Endothelial cell of umbilical vein (primary cell): ENCODE data around the gene ZDHHC13. TPM values are rescaled to one million over a fixed set of nuclear protein-coding genes. Genes with fewer than 3 reads are reported as not detected.
A peak's percentile ranks its signal among the peaks of the same experiment; 100 is the strongest.

ENCODE experiments used
- BruUV-seq: library from RNA; stranded (reverse); fragments of 400-500 nt; replicated peaks from 2 replicates; lab custom pipeline; 2021; lab: Mats Ljungman, UMichigan
- CTCF ChIA-PET: fragments of 300-600, 350-600 bp; sonication (Branson Sonifier 250); formaldehyde crosslinking; loops from one replicate; lab custom pipeline; 2021; ENCODE audit warnings: antibody characterized with exemption, inconsistent platforms; lab: Charles Lee
- POLR2A ChIA-PET: fragments of 300-600, 350-600 bp; sonication (Branson Sonifier 250); formaldehyde crosslinking; loops from one replicate; lab custom pipeline; 2021; ENCODE audit warnings: antibody characterized with exemption, inconsistent platforms; lab: Charles Lee
- DNase-seq: peaks from one replicate; pipeline ENCODE4 v3.0.0-alpha.2; 2011; ENCODE audit warnings: low read depth, low spot score
- FAIRE-seq: peaks from 2 replicates; lab custom pipeline; 2011; peaks lifted over from hg19 to GRCh38; lab: Jason Lieb, UNC
- H2AFZ ChIP-seq: 2 replicates; pipeline ENCODE4 v1.6.0; 2012; ENCODE audit warnings: low read depth, low read length, control low read depth, inconsistent platforms
- H3K27ac ChIP-seq: 2 replicates; pipeline ENCODE4 v1.5.1; 2011; ENCODE audit warnings: low read depth, mild to moderate bottlenecking, control low read depth, low read length, moderate library complexity; ENCODE audit not compliant: insufficient read depth
- H3K27me3 ChIP-seq, 2 experiments: 2 replicates each; pipeline versions ENCODE4 v1.6.0 to v1.6.1; 2011; ENCODE audit warnings: low read length in 2 of 2, mixed read lengths in 1 of 2; ENCODE audit not compliant: control insufficient read depth in 2 of 2, insufficient read depth in 2 of 2
- H3K36me3 ChIP-seq, 2 experiments: 2 replicates in 1 of 2; 3 replicates in 1 of 2; pipeline ENCODE4 v1.5.1; 2011; ENCODE audit warnings: low read length in 2 of 2, mild to moderate bottlenecking in 1 of 2, moderate library complexity in 1 of 2; ENCODE audit not compliant: control insufficient read depth in 2 of 2, insufficient read depth in 2 of 2; ENCODE audit errors: extremely low read depth in 1 of 2
- H3K4me1 ChIP-seq: 3 replicates; pipeline ENCODE4 v1.5.1; 2011; ENCODE audit warnings: mild to moderate bottlenecking, low read length; ENCODE audit not compliant: control insufficient read depth, insufficient read depth; ENCODE audit errors: extremely low read depth
- H3K4me2 ChIP-seq: 2 replicates; pipeline ENCODE4 v1.6.1; 2011; ENCODE audit warnings: low read length, control low read depth, mixed read lengths; ENCODE audit not compliant: insufficient read depth
- H3K4me3 ChIP-seq, 3 experiments: fragments of 200-600 bp in 1 of 3; sonication (generic), shearing (Covaris generic) in 1 of 3; replicated peaks in 1 of 3; 2 replicates each; pipeline ENCODE4 v1.5.1; 2011 to 2016; ENCODE audit warnings: control low read depth in 3 of 3, low read length in 3 of 3, mild to moderate bottlenecking in 2 of 3, inconsistent platforms in 1 of 3, low read depth in 1 of 3, moderate library complexity in 1 of 3; ENCODE audit not compliant: insufficient read depth in 1 of 3
- H3K79me2 ChIP-seq: 2 replicates; pipeline ENCODE4 v1.6.0; 2012; ENCODE audit warnings: low read length, inconsistent platforms; ENCODE audit not compliant: control insufficient read depth, insufficient read depth
- H3K9ac ChIP-seq: replicated peaks from 2 replicates; pipeline ENCODE3; 2011; ENCODE audit warnings: low read length, control low read depth; ENCODE audit not compliant: insufficient read depth; ENCODE audit errors: extremely low read depth
- H3K9me1 ChIP-seq: replicated peaks from 3 replicates; pipeline ENCODE4 v1.6.0; 2011; ENCODE audit warnings: mild to moderate bottlenecking, low read length; ENCODE audit not compliant: control insufficient read depth, insufficient read depth; ENCODE audit errors: extremely low read depth
- H3K9me3 ChIP-seq: replicated peaks from 2 replicates; pipeline ENCODE4 v1.5.1; 2012; ENCODE audit warnings: low read length, inconsistent platforms; ENCODE audit not compliant: control insufficient read depth, insufficient read depth
- H4K20me1 ChIP-seq: replicated peaks from 2 replicates; pipeline ENCODE3; 2011; ENCODE audit warnings: mild to moderate bottlenecking, low read length; ENCODE audit not compliant: control insufficient read depth, insufficient read depth; ENCODE audit errors: extremely low read depth
- CTCF ChIP-seq, 2 donors: IDR thresholded peaks; 1 replicate in 1 of 2; 2 replicates in 1 of 2; pipeline ENCODE4 v1.5.1; 2011; ENCODE audit warnings: low read length in 2 of 2, mild to moderate bottlenecking in 2 of 2, moderate library complexity in 2 of 2, control low read depth in 1 of 2, inconsistent platforms in 1 of 2, low read depth in 1 of 2; ENCODE audit not compliant: insufficient read depth in 1 of 2; ENCODE audit errors: extremely low read depth in 1 of 2
- EZH2 ChIP-seq: IDR thresholded peaks from 2 replicates; pipeline ENCODE4 v1.6.1; 2012; ENCODE audit warnings: borderline replicate concordance, low read depth, mild to moderate bottlenecking, moderate library complexity, low read length, inconsistent platforms; ENCODE audit not compliant: severe bottlenecking
- FOS ChIP-seq: IDR thresholded peaks from 2 replicates; pipeline ENCODE4 v1.6.1; 2011; ENCODE audit warnings: mild to moderate bottlenecking, low read length, moderate library complexity, borderline replicate concordance; ENCODE audit not compliant: insufficient read depth
- GATA2 ChIP-seq: IDR thresholded peaks from 2 replicates; pipeline ENCODE4 v1.7.0; 2011; ENCODE audit warnings: low read depth, mild to moderate bottlenecking, moderate library complexity, mixed read lengths, low read length; ENCODE audit not compliant: insufficient read length, insufficient read depth
- JUN ChIP-seq: IDR thresholded peaks from 2 replicates; pipeline ENCODE4 v1.6.1; 2011; ENCODE audit warnings: borderline replicate concordance, low read depth; ENCODE audit not compliant: insufficient read length, insufficient read depth
- MYC ChIP-seq: IDR thresholded peaks from one replicate; pipeline ENCODE4 v1.6.1; 2011; ENCODE audit warnings: mild to moderate bottlenecking, low read depth, low read length
- POLR2A ChIP-seq: IDR thresholded peaks from 2 replicates; pipeline ENCODE4 v1.6.1; 2012; ENCODE audit warnings: low read depth, mild to moderate bottlenecking, control low read depth, low read length
- POLR2AphosphoS5 ChIP-seq: IDR thresholded peaks from 2 replicates; pipeline ENCODE4 v1.6.1; 2012; ENCODE audit warnings: low read depth, mild to moderate bottlenecking, control low read depth, low read length, moderate library complexity; ENCODE audit not compliant: insufficient read depth
- dilution Hi-C: fragments of 300-500 bp; cut with MboI; formaldehyde crosslinking; loops from one replicate; pipeline ENCODE4 v1.15.0; 2019; ENCODE audit warnings: low sequenced_read_pairs; ENCODE audit not compliant: extremely low pct_ligation_motif_present
- intact Hi-C: fragments of 100-400 bp; cut with micrococcal nuclease; formaldehyde crosslinking; loops from one replicate; pipeline ENCODE4 v1.10.0; 2022
- polyA plus RNA-seq, 4 experiments: library from polyadenylated mRNA; depleted of rRNA in 3 of 4; stranded (reverse) in 3 of 4; unstranded in 1 of 4; fragments of >200 nt; gene quantifications; 2 replicates each; pipeline versions ENCODE4 v1.2.1 to v1.2.3, GENCODE V29; 2011 to 2012; ENCODE audit warnings: missing spikeins in 1 of 4
- total RNA-seq: library from RNA; stranded (reverse); gene quantifications from 2 replicates; pipeline ENCODE4 v1.2.3, GENCODE V29; 2021
- TF ChIP-seq, protein P1 (sequence below): IDR thresholded peaks from 2 replicates; pipeline ENCODE4 v1.6.1; 2011; ENCODE audit not compliant: insufficient read depth, insufficient read length

Gene ZDHHC13
- total and polyA plus RNA-seq, 2 donors (not counting 3 experiments of a cell fraction or from before 2014, with no cell fraction given): 37.4 to 52.9 TPM

DNA sequence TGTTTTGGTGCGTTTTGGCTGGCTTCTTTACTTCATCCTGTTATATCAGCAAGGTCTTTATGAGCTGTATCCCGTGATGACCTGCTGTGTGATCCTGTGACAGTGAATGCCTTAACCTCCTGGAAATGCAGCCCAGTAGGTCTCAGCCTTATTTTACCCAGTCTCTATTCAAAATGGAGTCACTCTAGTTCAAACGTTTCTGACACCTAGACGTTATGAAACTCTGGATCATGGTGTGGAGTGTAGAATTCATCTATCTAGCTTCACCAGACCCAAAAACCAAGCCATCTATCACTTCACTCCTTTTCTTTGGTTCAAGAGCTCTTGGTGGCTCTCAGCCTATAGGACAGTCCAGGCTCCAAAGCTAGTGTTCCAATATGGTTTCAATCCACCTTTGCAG lies 28.2 kb upstream of the ZDHHC13 start:
- no peaks in the 10 kb centered on the region for H3K79me2 ChIP-seq
- FAIRE-seq (no peak), DNase-seq (no peak)
- dilution Hi-C loops (no loop called here), intact Hi-C loops (no loop called here)
- no peaks in the 10 kb centered on the region for H3K36me3 ChIP-seq
- no peak overlapping the region for H3K4me2 ChIP-seq
- H4K20me1 ChIP-seq: no peaks in the 10 kb centered on the region
- no peaks in the 10 kb centered on the region for H3K9me1 ChIP-seq
- no TSS peak for BruUV-seq
- no peaks in the 10 kb centered on the region for H3K9me3 ChIP-seq
- ChIA-PET CTCF (interaction anchor here (0.7 to 2.9 kb wide), 7 partner anchors 9 to 33 kb away, joined by 3 to 43 read pairs (median 5); partner anchors contain the start of gene ZDHHC13), POLR2A (interaction anchor here (0.6 to 1.0 kb wide), 2 partner anchors 13 to 65 kb away, joined by 3 read pairs; no protein-coding TSS in a partner anchor)
- TF ChIP-seq POLR2AphosphoS5 (no peak), CTCF (IDR thresholded peaks at IDR 0.05; ENCODE audit: extremely low read depth in 1 of 2, insufficient read depth in 1 of 2, low read depth in 1 of 2, low read length in 2 of 2) (no peak), MYC (no peak), FOS (no peak), GATA2 (no peak), EZH2 (no peak), JUN (no peak), POLR2A (no peak)
- TF ChIP-seq, protein P1, sequence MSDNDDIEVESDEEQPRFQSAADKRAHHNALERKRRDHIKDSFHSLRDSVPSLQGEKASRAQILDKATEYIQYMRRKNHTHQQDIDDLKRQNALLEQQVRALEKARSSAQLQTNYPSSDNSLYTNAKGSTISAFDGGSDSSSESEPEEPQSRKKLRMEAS: no peak
- no peaks in the 10 kb centered on the region for H3K27me3 ChIP-seq
- peak overlapping the region; percentile 78 for H3K27ac ChIP-seq
- H2AFZ ChIP-seq: no peak overlapping the region
- peaks cover 47% of the 10 kb centered on the region for H3K4me1 ChIP-seq
- no peak overlapping the region for H3K9ac ChIP-seq
- H3K4me3 ChIP-seq: no peak overlapping the region
